Spleen (tissue), 11 donors: Measurements from ENCODE around the gene OGDH. TPM values are rescaled to one million over a fixed set of nuclear protein-coding genes. Genes with fewer than 3 reads are reported as not detected.

Source experiments
- DNase-seq: peaks from one replicate; pipeline ENCODE4 v3.0.0-alpha.2; 2020
- H3K27ac ChIP-seq, 8 donors: fragments of 200-600 bp; sonication (generic) in 7 of 8; 1 replicate in 4 of 8; 2 replicates in 4 of 8; pipeline versions ENCODE4 v1.5.0 to v1.8.0; 2016 to 2021; ENCODE audit warnings: inconsistent platforms in 4 of 8, mild to moderate bottlenecking in 4 of 8, moderate library complexity in 1 of 8
- H3K27me3 ChIP-seq, 7 donors: fragments of 200-600 bp; sonication (generic) in 6 of 7; replicated peaks in 1 of 7; 1 replicate in 4 of 7; 2 replicates in 3 of 7; pipeline versions ENCODE4 v1.5.0 to v1.8.0; 2016 to 2021; ENCODE audit warnings: inconsistent platforms in 3 of 7, mild to moderate bottlenecking in 1 of 7
- H3K36me3 ChIP-seq, 6 donors: fragments of 200-600 bp; sonication (generic) in 5 of 6; 1 replicate in 4 of 6; 2 replicates in 2 of 6; pipeline versions ENCODE4 v1.5.0 to v1.8.0; 2016 to 2021; ENCODE audit warnings: inconsistent platforms in 2 of 6
- H3K4me1 ChIP-seq, 6 donors: fragments of 200-600 bp; sonication (generic) in 5 of 6; 1 replicate in 3 of 6; 2 replicates in 3 of 6; pipeline versions ENCODE4 v1.5.0 to v1.8.0; 2016 to 2021; ENCODE audit warnings: inconsistent platforms in 3 of 6
- H3K4me3 ChIP-seq, 8 donors: fragments of 200-600 bp; sonication (generic) in 7 of 8; 1 replicate in 4 of 8; 2 replicates in 4 of 8; pipeline versions ENCODE4 v1.5.0 to v1.8.0; 2016 to 2021; ENCODE audit warnings: inconsistent platforms in 4 of 8, mild to moderate bottlenecking in 4 of 8, moderate library complexity in 2 of 8
- H3K9me3 ChIP-seq, 8 donors: fragments of 200-600 bp; sonication (generic) in 7 of 8; 1 replicate in 4 of 8; 2 replicates in 4 of 8; pipeline versions ENCODE4 v1.5.0 to v1.8.0; 2016 to 2021; ENCODE audit warnings: inconsistent platforms in 4 of 8
- POLR2A ChIP-seq, 3 donors: fragments of 450-650 bp; IDR thresholded peaks; one replicate each; pipeline ENCODE4 v1.5.1; 2017; ENCODE audit warnings: antibody characterized with exemption in 3 of 3, mild to moderate bottlenecking in 1 of 3
- POLR2AphosphoS5 ChIP-seq, 3 donors: sonication (generic); formaldehyde crosslinking; IDR thresholded peaks; one replicate each; pipeline ENCODE4 v1.5.1; 2017; ENCODE audit warnings: antibody characterized with exemption in 3 of 3
- WGBS, 5 donors: extraction: QIAGEN DNeasy Blood & Tissue Kit in 3 of 5; methylation state at CpG; one replicate each; pipeline versions ENCODE4 v1.1.5 to v1.1.7; 2013 to 2018; 5-methylcytosine and 5-hydroxymethylcytosine counted together
- intact Hi-C: fragments of 100-400 bp; cut with DNase I; formaldehyde crosslinking; loops from one replicate; pipeline ENCODE4 v1.15.0; 2023; ENCODE audit warnings: low total_unique reads
- polyA plus RNA-seq, 3 donors: library from polyadenylated mRNA; stranded (reverse); fragments of 200-250 nt; gene quantifications; one replicate each; pipeline ENCODE4 v1.2.1, GENCODE V29; 2013
- total RNA-seq, 7 donors: library from RNA; depleted of rRNA in 3 of 7; stranded (reverse); fragments of >200 nt in 3 of 7; fragmentation: NEBNext Ultra II Directional in 4 of 7; extraction: Animal tissue kit (Norgen Biotek cat#: 25700) in 4 of 7; gene quantifications; one replicate each; pipeline versions ENCODE4 v1.1.0 to v1.2.1, GENCODE V29; 2016 to 2021
- TF ChIP-seq, protein P1 (sequence below), 11 experiments: fragments of 200-600 bp in 7 of 11; fragments of 450-650 bp in 4 of 11; sonication (generic) in 4 of 11; IDR thresholded peaks in 8 of 11; conservative IDR thresholded peaks in 3 of 11; 1 replicate in 7 of 11; 2 replicates in 4 of 11; pipeline versions ENCODE4 v1.4.0 to v1.8.0; 2016 to 2021; ENCODE audit warnings: antibody characterized with exemption in 11 of 11, inconsistent platforms in 4 of 11, mild to moderate bottlenecking in 1 of 11
- donor health status: healthy with polysubstance abuse.
- donor health status: DM: no; HTN: no; CAD: no; lungs with moderate emphysema.
- donor health status: DM: no; HTN: no; CAD: no.
- donor health status: Bipolar disorder and iron deficiency.
- donor health status: healthy.
- donor health status: DM: no; HTN: no; CAD: no.
- donor health status: DM: yes; HTN: yes; CAD: no.

The OGDH gene
- total and polyA plus RNA-seq, 10 donors: 15.7 to 120 (median 86.4) TPM

DNA sequence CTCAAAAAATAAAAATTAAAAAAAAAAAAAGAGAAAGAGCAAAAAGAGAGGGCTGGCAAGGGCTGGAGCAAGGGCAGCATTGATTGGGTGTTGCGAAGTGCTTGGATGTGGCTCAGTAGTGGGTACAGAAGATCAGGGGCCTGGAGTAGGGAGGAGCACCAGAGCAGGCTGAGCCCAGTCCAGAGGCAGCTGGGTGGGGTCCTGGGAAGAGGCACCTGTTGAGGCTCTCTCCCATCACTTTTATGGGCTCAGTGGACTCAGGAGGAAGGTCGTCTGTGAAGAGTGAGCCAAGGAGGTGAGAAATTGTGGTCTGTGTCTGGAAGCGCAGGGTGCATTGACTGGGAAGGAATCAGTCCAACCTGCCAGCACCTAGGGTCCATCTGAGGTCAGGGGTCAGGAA is 130.5 kb downstream of the OGDH start:
- intact Hi-C loops: no loop called here
- WGBS, 5 donors: 70 to 91% (median 86%) methylated on average over 3 of the region's 3 CpGs
- no peaks in the 10 kb centered on the region for H3K36me3 ChIP-seq
- H3K27me3 ChIP-seq: no peaks in the 10 kb centered on the region
- peak; percentile 24 for DNase-seq
- H3K4me1 ChIP-seq: peaks cover 0 to 7% (median 0%) of the 10 kb centered on the region in 6 donors
- H3K9me3 ChIP-seq: no peaks in the 10 kb centered on the region
- TF ChIP-seq POLR2AphosphoS5 (IDR thresholded peaks at IDR 0.05) (no peak), POLR2A (IDR thresholded peaks at IDR 0.05) (no peak)
- TF ChIP-seq, protein P1, sequence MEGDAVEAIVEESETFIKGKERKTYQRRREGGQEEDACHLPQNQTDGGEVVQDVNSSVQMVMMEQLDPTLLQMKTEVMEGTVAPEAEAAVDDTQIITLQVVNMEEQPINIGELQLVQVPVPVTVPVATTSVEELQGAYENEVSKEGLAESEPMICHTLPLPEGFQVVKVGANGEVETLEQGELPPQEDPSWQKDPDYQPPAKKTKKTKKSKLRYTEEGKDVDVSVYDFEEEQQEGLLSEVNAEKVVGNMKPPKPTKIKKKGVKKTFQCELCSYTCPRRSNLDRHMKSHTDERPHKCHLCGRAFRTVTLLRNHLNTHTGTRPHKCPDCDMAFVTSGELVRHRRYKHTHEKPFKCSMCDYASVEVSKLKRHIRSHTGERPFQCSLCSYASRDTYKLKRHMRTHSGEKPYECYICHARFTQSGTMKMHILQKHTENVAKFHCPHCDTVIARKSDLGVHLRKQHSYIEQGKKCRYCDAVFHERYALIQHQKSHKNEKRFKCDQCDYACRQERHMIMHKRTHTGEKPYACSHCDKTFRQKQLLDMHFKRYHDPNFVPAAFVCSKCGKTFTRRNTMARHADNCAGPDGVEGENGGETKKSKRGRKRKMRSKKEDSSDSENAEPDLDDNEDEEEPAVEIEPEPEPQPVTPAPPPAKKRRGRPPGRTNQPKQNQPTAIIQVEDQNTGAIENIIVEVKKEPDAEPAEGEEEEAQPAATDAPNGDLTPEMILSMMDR (IDR thresholded peaks at IDR 0.05 in 8 of 11, conservative IDR thresholded peaks at IDR 0.05 in 3 of 11): no peak
- H3K27ac ChIP-seq: no peak overlapping the region
- H3K4me3 ChIP-seq: no peak overlapping the region

DNA sequence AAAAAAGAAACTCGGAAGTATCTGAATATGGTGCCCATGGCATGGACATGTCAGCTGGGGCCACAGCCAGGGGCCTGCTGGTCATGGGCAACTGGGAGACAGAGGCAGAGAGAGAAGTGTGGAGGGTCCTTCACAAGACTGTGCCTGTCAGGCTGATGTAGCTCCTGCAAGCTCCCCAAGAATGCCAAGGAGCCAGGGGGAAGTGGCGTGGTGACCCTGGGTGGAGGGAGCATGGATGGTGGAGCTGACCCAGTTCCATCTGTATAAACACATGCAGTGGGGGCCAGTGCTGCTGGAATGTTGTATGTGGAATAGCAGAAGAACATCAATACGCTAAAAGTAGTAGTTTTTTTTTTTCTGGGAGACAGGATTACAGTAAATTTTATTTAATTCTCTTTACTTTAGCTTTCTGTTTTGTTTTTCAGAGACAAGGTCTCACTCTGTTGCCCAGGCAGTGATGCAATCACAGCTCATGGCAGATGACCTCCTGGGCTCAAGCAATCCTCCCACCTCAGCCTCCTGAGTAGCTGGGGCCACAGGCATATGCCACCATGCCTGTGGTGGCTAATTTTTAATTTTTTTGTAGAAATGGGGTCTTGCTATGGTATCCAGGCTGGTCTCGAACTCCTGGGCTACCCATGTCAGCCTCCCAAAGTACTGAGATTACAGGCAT is 131.8 kb downstream of the OGDH start:
- H3K9me3 ChIP-seq: no peaks in the 10 kb centered on the region
- H3K27ac ChIP-seq: no peak overlapping the region
- WGBS, 5 donors: 86 to 96% (median 94%) methylated on average over 4 of the region's 4 CpGs
- peaks cover 0 to 12% (median 3%) of the 10 kb centered on the region in 6 donors for H3K4me1 ChIP-seq
- H3K27me3 ChIP-seq: no peaks in the 10 kb centered on the region
- TF ChIP-seq POLR2A (IDR thresholded peaks at IDR 0.05): no peak
- TF ChIP-seq, protein P1 (IDR thresholded peaks at IDR 0.05 in 8 of 11, conservative IDR thresholded peaks at IDR 0.05 in 3 of 11): no peak
- TF ChIP-seq POLR2AphosphoS5 (IDR thresholded peaks at IDR 0.05): no peak
- intact Hi-C loops: no loop called here
- peak; percentile 28 for DNase-seq
- H3K4me3 ChIP-seq: no peak overlapping the region
- H3K36me3 ChIP-seq: no peaks in the 10 kb centered on the region

DNA sequence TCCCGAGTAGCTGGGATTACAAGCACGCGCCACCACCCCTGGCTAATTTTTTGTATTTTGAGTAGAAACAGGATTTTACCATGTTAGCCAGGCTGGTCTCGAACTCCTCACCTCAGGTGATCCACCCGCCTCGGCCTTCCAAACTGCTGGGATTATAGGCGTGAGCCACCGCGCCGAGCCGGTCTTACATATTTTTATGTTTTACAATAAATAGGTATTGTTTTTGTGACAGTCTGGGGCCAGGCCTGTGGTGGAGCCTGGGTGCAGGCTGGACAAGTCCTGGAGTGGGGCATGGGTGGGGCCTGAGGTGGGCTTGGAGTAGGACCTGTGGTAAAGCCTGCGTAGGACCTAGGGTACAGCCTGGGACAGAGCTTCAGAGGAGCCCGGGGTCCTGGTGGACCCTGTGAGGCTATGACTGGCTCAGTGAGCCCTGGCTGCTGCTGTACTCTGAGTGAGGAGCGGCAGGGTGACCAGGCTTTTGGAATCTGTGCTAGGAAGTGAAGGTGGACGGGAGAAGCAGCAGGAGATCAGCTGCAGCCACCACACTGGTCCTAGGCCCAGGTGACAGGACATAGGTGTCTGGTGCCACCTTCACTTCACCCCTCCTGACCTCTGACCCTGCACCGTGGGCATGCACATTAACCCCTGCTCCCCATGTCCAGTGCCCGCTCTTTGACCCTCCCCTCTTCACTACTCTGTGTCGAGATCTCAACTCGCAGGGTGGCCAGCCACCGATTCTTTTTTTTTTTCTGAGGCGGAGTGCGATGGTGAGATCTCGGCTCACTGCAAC is 132.6 kb downstream of the OGDH start:
- intact Hi-C loops: no loop called here
- peak; percentile 69 for DNase-seq
- Histone ChIP-seq H3K27ac (no peak overlapping the region), H3K9me3 (no peaks in the 10 kb centered on the region), H3K4me3 (no peak overlapping the region), H3K27me3 (no peaks in the 10 kb centered on the region), H3K36me3 (no peaks in the 10 kb centered on the region), H3K4me1 (peaks cover 0 to 12% (median 3%) of the 10 kb centered on the region in 6 donors)
- TF ChIP-seq, protein P1 (IDR thresholded peaks at IDR 0.05 in 8 of 11, conservative IDR thresholded peaks at IDR 0.05 in 3 of 11): no peak
- no peak for TF ChIP-seq POLR2AphosphoS5 (IDR thresholded peaks at IDR 0.05)
- TF ChIP-seq POLR2A (IDR thresholded peaks at IDR 0.05): no peak
- WGBS, 5 donors: 89 to 97% (median 93%) methylated on average over 23 of the region's 23 CpGs

DNA sequence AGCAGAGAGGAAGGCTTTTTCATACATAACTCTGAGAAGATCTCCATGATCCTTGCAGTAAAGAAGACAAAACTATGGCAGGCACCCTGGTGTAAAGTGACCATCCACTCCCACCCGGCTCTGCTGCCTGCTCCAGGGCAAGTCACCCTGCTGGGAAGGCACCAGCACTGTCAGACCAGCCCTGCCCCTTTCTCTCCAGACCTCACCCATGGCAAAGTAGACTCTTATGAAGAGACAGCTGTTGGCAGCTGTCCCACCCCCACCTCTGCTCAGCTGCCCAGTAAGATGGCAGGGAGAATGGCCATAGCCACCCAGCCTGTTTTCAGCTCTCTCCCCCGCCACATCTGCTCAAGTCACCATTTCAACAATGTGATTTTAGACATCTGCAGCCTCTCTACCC is 133.6 kb downstream of the OGDH start:
- H3K4me1 ChIP-seq: peaks cover 0 to 12% (median 3%) of the 10 kb centered on the region in 6 donors
- intact Hi-C loops: loop anchor here (10.0 kb wide), 1 partner anchor 135 kb away; the partner anchor contains the start of gene OGDH

More for the DNA sequence above, 133.6 kb downstream of the OGDH start:
- DNase-seq: peak; percentile 66
- 92 to 100% (median 94%) methylated on average over 2 of the region's 2 CpGs for WGBS, 5 donors
- Histone ChIP-seq H3K9me3 (no peaks in the 10 kb centered on the region), H3K4me3 (no peak overlapping the region), H3K36me3 (no peaks in the 10 kb centered on the region), H3K27me3 (no peaks in the 10 kb centered on the region), H3K27ac (no peak overlapping the region)
- TF ChIP-seq POLR2A (IDR thresholded peaks at IDR 0.05): no peak
- TF ChIP-seq POLR2AphosphoS5 (IDR thresholded peaks at IDR 0.05): no peak
- TF ChIP-seq, protein P1 (IDR thresholded peaks at IDR 0.05 in 8 of 11, conservative IDR thresholded peaks at IDR 0.05 in 3 of 11): no peak
